Keratinocyte (primary cell): ENCODE results near the gene A2M.

Source experiments
- EZH2 ChIP-seq: IDR thresholded peaks from one replicate; pipeline ENCODE4 v1.6.1; 2012; ENCODE audit warnings: inconsistent platforms, mild to moderate bottlenecking, low read length, moderate library complexity
- TF ChIP-seq, protein P1 (sequence below), 3 experiments: IDR thresholded peaks in 1 of 3; conservative IDR thresholded peaks in 1 of 3; optimal IDR thresholded peaks in 1 of 3; 2 replicates in 2 of 3; 3 replicates in 1 of 3; pipeline versions ENCODE3 to v1.5.1; 2011; ENCODE audit warnings: low read length in 3 of 3, mild to moderate bottlenecking in 3 of 3, moderate library complexity in 2 of 3, control low read depth in 1 of 3, inconsistent platforms in 1 of 3; ENCODE audit not compliant: insufficient read depth in 2 of 3; ENCODE audit errors: extremely low read depth in 1 of 3

DNA sequence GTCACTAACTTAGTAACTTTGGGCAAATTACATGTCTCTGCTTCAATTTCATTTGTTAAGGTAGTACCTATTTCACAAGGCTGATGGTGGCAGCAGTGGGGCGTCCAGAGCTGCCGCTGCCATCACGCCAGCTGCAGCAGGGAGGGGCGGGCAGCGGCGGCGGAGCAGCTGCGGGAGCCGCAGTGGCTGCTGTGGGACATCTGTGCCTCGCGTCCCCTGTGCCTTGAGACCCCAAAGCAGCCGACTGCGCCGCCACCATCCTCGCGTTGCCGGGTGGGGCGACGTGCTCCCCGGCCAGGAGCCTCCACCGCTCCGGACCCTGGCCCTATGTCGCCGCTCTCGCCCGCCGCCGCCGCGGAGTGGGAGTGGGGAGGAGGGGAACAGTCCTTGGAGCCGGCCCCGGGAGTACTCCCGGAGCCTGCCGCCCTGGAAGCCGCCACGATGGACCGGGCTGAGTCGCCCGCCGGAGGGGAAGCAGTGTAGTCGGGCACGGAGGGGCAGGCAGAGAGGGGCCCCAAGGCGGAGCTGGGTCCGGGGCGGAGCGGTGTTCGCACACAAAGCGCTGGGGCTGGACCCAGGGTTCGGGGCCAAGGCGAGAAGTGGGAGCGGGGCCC, 51.4 kb downstream of the A2M start:
- TF ChIP-seq, protein P1, sequence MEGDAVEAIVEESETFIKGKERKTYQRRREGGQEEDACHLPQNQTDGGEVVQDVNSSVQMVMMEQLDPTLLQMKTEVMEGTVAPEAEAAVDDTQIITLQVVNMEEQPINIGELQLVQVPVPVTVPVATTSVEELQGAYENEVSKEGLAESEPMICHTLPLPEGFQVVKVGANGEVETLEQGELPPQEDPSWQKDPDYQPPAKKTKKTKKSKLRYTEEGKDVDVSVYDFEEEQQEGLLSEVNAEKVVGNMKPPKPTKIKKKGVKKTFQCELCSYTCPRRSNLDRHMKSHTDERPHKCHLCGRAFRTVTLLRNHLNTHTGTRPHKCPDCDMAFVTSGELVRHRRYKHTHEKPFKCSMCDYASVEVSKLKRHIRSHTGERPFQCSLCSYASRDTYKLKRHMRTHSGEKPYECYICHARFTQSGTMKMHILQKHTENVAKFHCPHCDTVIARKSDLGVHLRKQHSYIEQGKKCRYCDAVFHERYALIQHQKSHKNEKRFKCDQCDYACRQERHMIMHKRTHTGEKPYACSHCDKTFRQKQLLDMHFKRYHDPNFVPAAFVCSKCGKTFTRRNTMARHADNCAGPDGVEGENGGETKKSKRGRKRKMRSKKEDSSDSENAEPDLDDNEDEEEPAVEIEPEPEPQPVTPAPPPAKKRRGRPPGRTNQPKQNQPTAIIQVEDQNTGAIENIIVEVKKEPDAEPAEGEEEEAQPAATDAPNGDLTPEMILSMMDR (optimal IDR thresholded peaks at IDR 0.05 in 1 of 3, IDR thresholded peaks at IDR 0.05 in 1 of 3, conservative IDR thresholded peaks at IDR 0.05 in 1 of 3; ENCODE audit: extremely low read depth in 1 of 3, insufficient read depth in 2 of 3, low read length in 3 of 3), result peak; percentile 47 to 75 (median 55)
- no peak for TF ChIP-seq EZH2
